ENCODE results near the gene ELMO3.
A peak's percentile ranks its signal among the peaks of the same experiment; 100 is the strongest.

ELMO3 gene

GRCh38 chr16:67230809-67231660 is 32.1 kb downstream of the ELMO3 start:
- no peak overlapping the region for H3K4me3 ChIP-seq (ENCODE audit: low read depth, low read length)

GRCh38 chr16:67233596-67233995 is 34.7 kb downstream of the ELMO3 start:
- no peak overlapping the region for H3K4me3 ChIP-seq (ENCODE audit: low read depth, low read length)
- DNase-seq (ENCODE audit: low read depth), result no peak

More at GRCh38 chr16:67230809-67231660, 32.1 kb downstream of the ELMO3 start:
- no peak for DNase-seq (ENCODE audit: low read depth)

GRCh38 chr16:67234180-67234597 is 35.3 kb downstream of the ELMO3 start:
- H3K4me3 ChIP-seq (ENCODE audit: low read depth, low read length), result no peak overlapping the region
- no peak for DNase-seq (ENCODE audit: low read depth)

- no peak for DNase-seq (ENCODE audit: low read depth)
- H3K4me3 ChIP-seq (ENCODE audit: low read depth, low read length), result no peak overlapping the region
These were observed 37.1 kb downstream of the ELMO3 start for GRCh38 chr16:67235816-67236562.

GRCh38 chr16:67236563-67237395 is 37.8 kb downstream of the ELMO3 start:
- DNase-seq (ENCODE audit: low read depth), result no peak
- no peak overlapping the region for H3K4me3 ChIP-seq (ENCODE audit: low read depth, low read length)

GRCh38 chr16:67237396-67238277 is 38.7 kb downstream of the ELMO3 start:
- no peak overlapping the region for H3K4me3 ChIP-seq (ENCODE audit: low read depth, low read length)
- DNase-seq (ENCODE audit: low read depth), result no peak

- H3K4me3 ChIP-seq (ENCODE audit: low read depth, low read length), result no peak overlapping the region
- no peak for DNase-seq (ENCODE audit: low read depth)
These were observed 39.3 kb downstream of the ELMO3 start for GRCh38 chr16:67238278-67238575.

- H3K4me3 ChIP-seq (ENCODE audit: low read depth, low read length), result no peak overlapping the region
- no peak for DNase-seq (ENCODE audit: low read depth)
These were observed 40.0 kb downstream of the ELMO3 start for GRCh38 chr16:67238806-67239470.

GRCh38 chr16:67240506-67240905 is 41.6 kb downstream of the ELMO3 start:
- DNase-seq (ENCODE audit: low read depth), result no peak

GRCh38 chr16:67241008-67241900 is 42.3 kb downstream of the ELMO3 start:
- peak; percentile 73 for DNase-seq (ENCODE audit: low read depth)
- H3K4me3 ChIP-seq (ENCODE audit: low read depth, low read length), result no peak overlapping the region

More at GRCh38 chr16:67240506-67240905, 41.6 kb downstream of the ELMO3 start:
- H3K4me3 ChIP-seq (ENCODE audit: low read depth, low read length), result no peak overlapping the region

GRCh38 chr16:67242138-67242730 is 43.3 kb downstream of the ELMO3 start:
- DNase-seq (ENCODE audit: low read depth), result no peak
- no peak overlapping the region for H3K4me3 ChIP-seq (ENCODE audit: low read depth, low read length)

- DNase-seq (ENCODE audit: low read depth), result no peak
- H3K4me3 ChIP-seq (ENCODE audit: low read depth, low read length), result no peak overlapping the region
These were observed 44.5 kb downstream of the ELMO3 start for GRCh38 chr16:67243481-67243880.

- DNase-seq (ENCODE audit: low read depth), result peak; percentile 67
- H3K4me3 ChIP-seq (ENCODE audit: low read depth, low read length), result peak overlapping the region; percentile 91
These were observed 45.7 kb downstream of the ELMO3 start for GRCh38 chr16:67244387-67245185.

GRCh38 chr16:67245186-67245585 is 46.3 kb downstream of the ELMO3 start:
- no peak for DNase-seq (ENCODE audit: low read depth)
- peak overlapping the region; percentile 91 for H3K4me3 ChIP-seq (ENCODE audit: low read depth, low read length)

- no peak for DNase-seq (ENCODE audit: low read depth)
- peak overlapping the region; percentile 91 for H3K4me3 ChIP-seq (ENCODE audit: low read depth, low read length)
These were observed 46.7 kb downstream of the ELMO3 start for GRCh38 chr16:67245674-67246080.

GRCh38 chr16:67246081-67246755 is 47.3 kb downstream of the ELMO3 start:
- H3K4me3 ChIP-seq (ENCODE audit: low read depth, low read length), result peak overlapping the region; percentile 91
- DNase-seq (ENCODE audit: low read depth), result peak; percentile 77

All from skeletal muscle cell (primary cell).